Osteoblast (primary cell): Measurements from ENCODE around the gene GJD3. TPM values are rescaled to one million over a fixed set of nuclear protein-coding genes. Genes with fewer than 3 reads are reported as not detected.

Experiments used
- DNase-seq: peaks from one replicate; pipeline ENCODE4 v3.0.0; 2011; ENCODE audit warnings: low spot score, mixed read lengths; ENCODE audit not compliant: insufficient read length; ENCODE audit errors: missing footprints
- H2AFZ ChIP-seq: 2 replicates; pipeline ENCODE4 v1.6.0; 2011; ENCODE audit warnings: mild to moderate bottlenecking, low read length
- H3K27ac ChIP-seq: 2 replicates; pipeline ENCODE4 v1.5.1; 2011; ENCODE audit warnings: mild to moderate bottlenecking, low read depth, low read length, moderate library complexity
- H3K27me3 ChIP-seq: 2 replicates; pipeline ENCODE4 v1.6.0; 2012; ENCODE audit warnings: mild to moderate bottlenecking, control low read depth, inconsistent platforms, low read length, moderate library complexity; ENCODE audit not compliant: insufficient read depth
- H3K36me3 ChIP-seq: 2 replicates; pipeline ENCODE4 v1.5.1; 2011; ENCODE audit warnings: mild to moderate bottlenecking, low read length, control low read depth, moderate library complexity; ENCODE audit not compliant: insufficient read depth
- H3K4me1 ChIP-seq: 2 replicates; pipeline ENCODE4 v1.5.1; 2011; ENCODE audit warnings: mild to moderate bottlenecking, low read length, control low read depth, moderate library complexity; ENCODE audit not compliant: insufficient read depth
- H3K4me2 ChIP-seq: 2 replicates; pipeline ENCODE4 v1.6.0; 2011; ENCODE audit warnings: mild to moderate bottlenecking, low read length; ENCODE audit not compliant: insufficient read depth
- H3K4me3 ChIP-seq: fragments of 200-600 bp; sonication (generic); 3 replicates; pipeline ENCODE4 v1.5.1; 2012; ENCODE audit warnings: mild to moderate bottlenecking, low read length, inconsistent platforms; ENCODE audit not compliant: insufficient read depth
- H3K79me2 ChIP-seq: 2 replicates; pipeline ENCODE4 v1.6.0; 2012; ENCODE audit warnings: mild to moderate bottlenecking, low read length, control low read depth, inconsistent platforms; ENCODE audit not compliant: insufficient read depth
- H3K9me3 ChIP-seq: 2 replicates; pipeline ENCODE4 v1.5.1; 2011; ENCODE audit warnings: low read depth, low read length, control low read depth
- H4K20me1 ChIP-seq: 2 replicates; pipeline ENCODE4 v1.6.0; 2012; ENCODE audit warnings: mild to moderate bottlenecking, low read length, control low read depth; ENCODE audit not compliant: insufficient read depth
- CTCF ChIP-seq: IDR thresholded peaks from 2 replicates; pipeline ENCODE4 v1.5.1; 2011; ENCODE audit warnings: mild to moderate bottlenecking, low read depth, low read length, moderate library complexity; ENCODE audit errors: extremely low read depth
- total RNA-seq: library from RNA; depleted of rRNA; stranded (reverse); fragments of >200 nt; gene quantifications from 2 replicates; pipeline ENCODE4 v1.2.3, GENCODE V29; 2012

Gene GJD3
- total RNA-seq, 1 donor = 1.8 TPM

- no peaks in the 10 kb centered on the region for H3K27me3 ChIP-seq
Observed at GRCh38 chr17:40355123-40355803, 9.3 kb downstream of the GJD3 start.

DNA sequence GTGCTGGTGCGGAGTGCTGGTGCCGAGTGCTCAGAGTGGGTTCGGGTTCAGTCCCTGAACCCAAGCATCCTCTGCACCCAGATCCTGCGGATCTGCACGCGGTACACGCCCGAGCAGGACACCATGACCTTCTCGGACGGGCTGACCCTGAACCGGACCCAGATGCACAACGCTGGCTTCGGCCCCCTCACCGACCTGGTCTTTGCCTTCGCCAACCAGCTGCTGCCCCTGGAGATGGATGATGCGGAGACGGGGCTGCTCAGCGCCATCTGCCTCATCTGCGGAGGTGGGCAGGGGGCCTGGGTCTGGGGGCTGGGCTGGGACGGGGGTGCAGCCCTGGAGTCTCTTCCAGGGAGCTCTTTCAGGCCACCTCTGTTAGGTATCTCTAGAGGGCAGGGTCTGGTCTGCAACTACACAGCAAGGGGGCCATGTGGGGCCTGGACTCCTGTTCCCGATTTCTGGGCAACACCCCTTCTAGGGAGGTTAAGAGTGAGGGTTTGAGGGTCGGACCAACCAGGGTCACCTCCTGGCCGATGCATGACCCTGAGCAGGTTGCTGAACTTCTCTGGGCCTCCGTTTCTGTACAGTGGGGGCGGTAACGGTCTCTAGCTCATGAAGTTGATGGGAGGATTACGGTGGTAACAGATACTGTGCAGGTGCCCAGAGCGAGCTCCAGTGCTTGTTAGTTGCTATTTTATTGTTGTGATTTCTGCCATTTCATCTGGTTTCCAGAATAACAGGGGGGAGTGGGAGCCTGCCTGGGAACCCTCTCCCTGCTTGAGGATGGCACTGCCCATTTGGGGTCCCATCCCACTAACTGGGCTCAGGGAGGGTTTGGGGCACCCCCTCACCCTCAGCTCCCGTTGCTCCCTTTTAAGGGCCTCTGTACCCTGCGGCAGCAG is 10.1 kb downstream of the GJD3 start:
- Histone ChIP-seq H3K79me2 (peaks cover 27% of the 10 kb centered on the region), H3K27me3 (no peaks in the 10 kb centered on the region), H3K9me3 (no peaks in the 10 kb centered on the region), H4K20me1 (peaks cover 38% of the 10 kb centered on the region), H2AFZ (no peak overlapping the region), H3K4me3 (no peak overlapping the region), H3K4me2 (no peak overlapping the region), H3K27ac (no peak overlapping the region), H3K36me3 (peaks cover 31% of the 10 kb centered on the region), H3K4me1 (peaks cover 11% of the 10 kb centered on the region)
- DNase-seq = peak; percentile 87
- TF ChIP-seq CTCF = no peak

More at GRCh38 chr17:40355123-40355803, 9.3 kb downstream of the GJD3 start:
- Histone ChIP-seq H3K79me2 (peaks cover 19% of the 10 kb centered on the region), H3K9me3 (no peaks in the 10 kb centered on the region), H4K20me1 (peaks cover 30% of the 10 kb centered on the region), H3K4me3 (no peak overlapping the region), H3K27ac (no peak overlapping the region), H3K36me3 (peaks cover 26% of the 10 kb centered on the region), H3K4me1 (peaks cover 6% of the 10 kb centered on the region), H2AFZ (no peak overlapping the region), H3K4me2 (no peak overlapping the region)
- peak; percentile 98 for DNase-seq
- peak; percentile 77 for TF ChIP-seq CTCF

- Histone ChIP-seq H3K27ac (peak overlapping the region; percentile 28), H3K4me3 (no peak overlapping the region), H3K79me2 (peaks cover 43% of the 10 kb centered on the region), H3K9me3 (no peaks in the 10 kb centered on the region), H3K4me2 (no peak overlapping the region), H4K20me1 (peaks cover 54% of the 10 kb centered on the region), H3K27me3 (no peaks in the 10 kb centered on the region), H2AFZ (no peak overlapping the region), H3K4me1 (peaks cover 17% of the 10 kb centered on the region), H3K36me3 (peaks cover 40% of the 10 kb centered on the region)
- peak; percentile 77 for DNase-seq
- TF ChIP-seq CTCF = no peak
Observed at GRCh38 chr17:40352779-40353394, 11.7 kb downstream of the GJD3 start.
